GM12801 (cell line): ENCODE results near the gene ABLIM2.

ENCODE experiments used
- TF ChIP-seq, protein P1 (sequence below): IDR thresholded peaks from one replicate; pipeline ENCODE4 v1.5.1; 2011; ENCODE audit warnings: control low read depth; ENCODE audit not compliant: insufficient read length; ENCODE audit errors: extremely low read depth

The ABLIM2 gene

DNA sequence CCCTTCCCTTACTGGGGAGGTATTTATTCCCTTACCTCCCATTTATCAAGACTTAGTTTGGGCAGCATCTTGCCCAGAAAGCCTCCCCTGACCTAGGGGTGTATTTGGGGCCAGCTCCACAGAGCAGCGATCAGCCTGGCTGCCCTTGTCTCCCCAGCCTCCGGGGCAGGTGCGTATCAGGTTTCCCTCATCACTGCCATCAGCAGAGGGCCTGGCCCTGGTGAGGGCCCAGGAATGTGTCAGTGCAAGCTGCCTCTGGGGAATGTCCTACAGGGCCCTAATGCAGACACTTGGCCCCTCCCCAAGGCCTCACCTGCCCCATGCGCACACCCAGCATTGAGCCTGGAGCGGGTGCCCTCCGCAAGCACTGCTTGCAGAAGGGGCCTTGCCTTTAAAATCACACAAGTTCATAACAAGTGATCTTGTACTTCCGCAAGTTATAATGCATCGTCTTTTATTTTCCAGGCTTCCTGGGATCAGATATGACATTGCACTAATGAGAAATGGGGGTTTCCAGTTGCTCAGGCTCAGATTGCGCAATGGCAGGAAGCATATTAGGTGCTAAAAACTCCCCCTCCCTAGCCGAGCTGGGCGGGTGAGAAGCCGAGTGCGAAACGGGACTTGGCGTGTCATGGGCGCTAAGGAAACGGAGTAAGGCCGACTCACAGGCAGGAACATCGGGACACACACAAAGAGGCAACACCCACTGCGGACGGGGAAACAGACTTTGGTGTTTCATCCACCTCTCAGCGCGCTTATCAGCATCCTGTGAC, 193.5 kb downstream of the ABLIM2 start:
- TF ChIP-seq, protein P1, sequence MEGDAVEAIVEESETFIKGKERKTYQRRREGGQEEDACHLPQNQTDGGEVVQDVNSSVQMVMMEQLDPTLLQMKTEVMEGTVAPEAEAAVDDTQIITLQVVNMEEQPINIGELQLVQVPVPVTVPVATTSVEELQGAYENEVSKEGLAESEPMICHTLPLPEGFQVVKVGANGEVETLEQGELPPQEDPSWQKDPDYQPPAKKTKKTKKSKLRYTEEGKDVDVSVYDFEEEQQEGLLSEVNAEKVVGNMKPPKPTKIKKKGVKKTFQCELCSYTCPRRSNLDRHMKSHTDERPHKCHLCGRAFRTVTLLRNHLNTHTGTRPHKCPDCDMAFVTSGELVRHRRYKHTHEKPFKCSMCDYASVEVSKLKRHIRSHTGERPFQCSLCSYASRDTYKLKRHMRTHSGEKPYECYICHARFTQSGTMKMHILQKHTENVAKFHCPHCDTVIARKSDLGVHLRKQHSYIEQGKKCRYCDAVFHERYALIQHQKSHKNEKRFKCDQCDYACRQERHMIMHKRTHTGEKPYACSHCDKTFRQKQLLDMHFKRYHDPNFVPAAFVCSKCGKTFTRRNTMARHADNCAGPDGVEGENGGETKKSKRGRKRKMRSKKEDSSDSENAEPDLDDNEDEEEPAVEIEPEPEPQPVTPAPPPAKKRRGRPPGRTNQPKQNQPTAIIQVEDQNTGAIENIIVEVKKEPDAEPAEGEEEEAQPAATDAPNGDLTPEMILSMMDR: no peak

DNA sequence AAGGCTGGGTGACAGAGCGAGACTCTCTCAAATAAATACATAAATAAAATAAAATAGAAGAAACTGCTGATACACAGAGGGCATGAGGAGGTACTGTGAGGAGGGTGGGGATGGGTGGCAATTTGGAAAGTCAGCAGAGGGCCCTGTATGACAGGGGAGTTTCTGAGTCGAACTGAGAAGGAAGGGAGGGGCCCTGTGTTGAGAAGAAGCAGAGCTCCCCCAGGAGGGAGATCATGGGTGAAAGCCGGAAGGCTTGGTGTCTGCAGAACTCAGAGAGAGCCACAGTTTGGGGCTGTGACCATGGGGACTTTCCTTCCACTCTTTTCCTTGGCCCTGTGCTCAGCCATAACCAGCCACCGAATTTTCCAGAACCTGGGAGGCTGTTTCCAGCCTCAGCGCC, 194.2 kb downstream of the ABLIM2 start:
- TF ChIP-seq, protein P1: no peak

DNA sequence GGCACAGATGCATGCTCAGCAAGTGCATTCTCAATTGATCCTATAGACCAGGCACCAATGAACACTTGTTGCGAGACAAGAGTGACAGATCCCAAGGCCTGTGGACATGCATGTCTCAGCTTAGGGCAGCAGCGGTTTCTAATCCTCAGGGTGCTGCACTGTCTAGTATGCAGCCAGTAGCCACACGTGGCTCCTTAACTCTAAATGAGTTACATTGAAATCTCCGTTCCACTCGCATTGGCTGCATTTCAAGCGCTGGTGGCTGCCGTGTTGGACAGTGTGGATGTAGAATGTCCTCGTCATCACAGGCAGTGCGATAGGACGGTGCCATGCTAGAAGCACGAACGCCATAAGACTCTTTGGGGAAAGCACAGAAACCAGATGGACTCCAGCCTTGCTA, 194.9 kb downstream of the ABLIM2 start:
- TF ChIP-seq, protein P1: no peak

DNA sequence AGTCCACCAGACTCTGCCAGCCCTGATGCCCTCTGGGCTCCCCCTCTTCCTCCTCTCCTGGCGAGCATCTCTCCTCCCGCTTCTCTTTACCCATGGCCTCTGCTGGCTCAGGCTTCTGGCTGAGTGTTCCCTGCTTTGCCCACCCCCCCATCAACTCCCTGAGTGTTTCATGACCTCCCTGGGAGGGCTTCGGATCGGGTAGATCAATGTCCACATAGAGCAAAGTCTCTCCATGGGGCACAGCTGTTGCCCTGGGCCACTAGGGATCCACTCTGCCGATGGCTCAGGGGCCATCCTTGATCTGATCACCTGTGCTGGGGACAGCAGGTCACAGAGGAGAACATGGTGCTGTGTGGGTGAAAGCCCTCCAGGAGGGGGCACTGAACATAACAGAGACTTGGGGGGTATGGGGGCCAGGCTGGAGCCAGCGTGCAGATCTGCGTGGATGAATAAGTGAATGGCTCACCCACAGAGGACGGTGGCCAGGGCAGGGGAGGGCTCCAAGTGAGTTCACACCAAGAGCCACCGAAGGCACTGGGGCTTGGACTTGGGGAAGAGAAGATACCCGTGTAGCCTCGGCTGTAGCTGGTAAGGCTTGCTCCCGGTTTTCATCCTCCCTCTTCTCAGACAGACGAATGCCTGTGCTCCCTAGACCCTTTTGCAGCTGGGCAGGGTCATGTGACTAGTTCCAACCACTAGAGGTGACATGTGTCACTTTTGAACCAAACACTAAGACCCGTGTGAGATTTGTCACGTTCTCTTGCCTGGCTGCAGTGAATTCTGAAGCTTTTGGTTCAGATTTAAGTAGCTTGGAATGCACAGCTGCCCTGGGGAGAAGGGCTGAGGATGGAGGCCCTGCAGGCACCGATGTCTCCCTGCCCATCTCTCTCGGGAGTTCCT, 195.8 kb downstream of the ABLIM2 start:
- TF ChIP-seq, protein P1: no peak

DNA sequence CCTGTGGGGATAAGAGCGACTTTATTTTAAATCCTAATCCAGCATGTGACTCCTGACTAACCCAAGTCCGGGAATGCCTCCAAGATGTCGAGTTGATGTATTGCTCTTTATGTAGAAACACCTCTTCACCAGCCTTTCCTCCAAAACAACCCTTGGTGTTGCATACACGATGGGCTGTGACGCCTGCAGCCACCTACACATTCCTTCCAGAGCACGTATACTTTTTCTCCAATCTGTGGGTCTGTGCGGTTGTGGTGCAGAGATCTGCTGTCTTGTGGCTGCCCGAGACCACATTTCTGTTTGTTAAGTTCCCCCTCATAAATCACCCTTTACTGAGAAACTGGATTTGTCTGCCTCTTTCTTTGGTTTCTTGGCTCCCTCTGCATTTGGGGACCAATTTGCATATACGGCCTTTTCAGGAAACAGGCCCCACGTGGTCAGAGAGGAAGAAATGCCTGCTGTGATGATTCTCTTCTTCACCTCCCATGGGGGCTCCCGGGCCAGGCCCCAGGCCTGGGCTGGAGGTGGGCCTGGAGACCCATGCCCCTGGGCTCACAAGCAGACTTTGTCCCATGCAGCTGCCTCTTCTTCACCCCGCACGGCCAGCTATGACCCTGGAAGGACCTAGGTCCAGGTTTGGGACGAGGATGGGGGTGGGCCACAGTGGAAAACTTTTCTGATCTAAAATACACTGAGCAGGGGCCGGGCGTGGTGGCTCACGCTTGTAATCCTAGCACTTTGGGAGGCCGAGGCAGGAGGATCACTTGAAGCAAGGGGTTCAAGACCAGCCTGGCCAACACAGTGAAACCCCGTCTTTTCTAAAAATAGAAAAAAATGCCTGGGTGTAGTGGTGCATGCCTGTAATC, 197.6 kb downstream of the ABLIM2 start:
- TF ChIP-seq, protein P1: no peak

DNA sequence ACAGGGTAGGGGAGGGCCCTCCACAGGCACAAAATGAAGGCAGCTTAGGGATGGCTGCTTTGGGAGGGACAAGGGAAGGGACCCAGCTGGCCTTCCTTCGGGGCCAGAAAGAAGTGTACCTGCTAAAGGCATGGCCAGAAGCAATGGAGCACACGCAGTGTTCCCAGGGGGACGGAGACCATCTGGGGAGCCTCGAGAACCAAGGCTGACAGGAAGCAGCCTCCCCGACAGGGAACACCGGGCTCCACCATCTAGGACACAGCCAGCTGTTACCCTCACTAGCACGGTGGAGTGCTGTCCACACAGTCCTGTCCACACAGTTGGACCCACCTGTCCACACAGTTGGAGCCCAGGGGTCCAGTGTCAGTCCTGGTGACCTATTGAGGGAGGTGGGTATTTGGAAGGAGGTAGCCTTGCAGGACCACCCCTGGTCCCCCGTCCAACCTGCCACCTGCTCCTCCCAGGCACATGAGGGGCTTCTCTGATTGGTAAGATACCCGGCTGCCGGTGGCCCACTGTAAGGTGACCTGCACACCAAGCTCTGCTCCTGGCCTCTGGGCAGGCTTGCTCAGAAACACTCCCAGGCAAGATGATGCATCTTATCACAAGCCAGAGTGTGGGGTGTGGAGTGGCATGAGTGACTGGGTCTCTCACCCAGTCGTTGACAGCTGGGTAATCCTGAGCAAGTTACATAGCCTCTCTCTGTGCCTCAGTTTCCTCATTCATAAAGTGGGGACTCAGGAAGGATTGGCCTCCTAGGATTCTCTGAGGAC, 198.4 kb downstream of the ABLIM2 start:
- TF ChIP-seq, protein P1: no peak
